OCI-LY7 (cell line): Measurements from ENCODE around the gene TM9SF3. TPM values are rescaled to one million over a fixed set of nuclear protein-coding genes. Genes with fewer than 3 reads are reported as not detected.

Experiments used
- Bru-seq: library from RNA; stranded (reverse); fragments of 400-500 nt; gene quantifications from one replicate; lab custom pipeline; 2021; lab: Mats Ljungman, UMichigan
- BruChase-seq, 2 experiments: library from RNA; stranded (reverse); fragments of 400-500 nt; gene quantifications; one replicate each; lab custom pipeline; 2021; lab: Mats Ljungman, UMichigan
- BruUV-seq: library from RNA; stranded (reverse); fragments of 400-500 nt; replicated peaks from 2 replicates; lab custom pipeline; 2021; lab: Mats Ljungman, UMichigan
- CTCF ChIA-PET: fragments of 300-600 bp; sonication (Branson Sonifier 250); formaldehyde crosslinking; loops from one replicate; lab custom pipeline; 2022; ENCODE audit warnings: antibody characterized with exemption; ENCODE audit not compliant: unreplicated experiment; lab: Charles Lee
- POLR2A ChIA-PET: fragments of 300-600 bp; sonication (Branson Sonifier 250); formaldehyde crosslinking; loops from one replicate; lab custom pipeline; 2022; ENCODE audit warnings: antibody characterized with exemption; lab: Charles Lee
- DNase-seq: peaks from one replicate; pipeline ENCODE4 v3.0.0-alpha.2; 2015; ENCODE audit warnings: low spot score
- H2AFZ ChIP-seq: fragments of 200-600 bp; sonication (generic), shearing (Covaris generic); 2 replicates; pipeline ENCODE4 v1.6.1; 2014; ENCODE audit warnings: mild to moderate bottlenecking, antibody characterized with exemption, low read length, moderate library complexity
- H3K27ac ChIP-seq: fragments of 200-600 bp; sonication (generic); 2 replicates; pipeline ENCODE4 v1.5.1; 2014; ENCODE audit warnings: mixed run types, low read depth, mild to moderate bottlenecking, moderate library complexity, low read length, inconsistent platforms; ENCODE audit not compliant: poor library complexity, severe bottlenecking
- H3K36me3 ChIP-seq: fragments of 200-600 bp; sonication (generic); 2 replicates; pipeline ENCODE4 v1.6.1; 2014; ENCODE audit warnings: mild to moderate bottlenecking, antibody characterized with exemption, low read length, moderate library complexity, mixed read lengths; ENCODE audit not compliant: insufficient read depth
- H3K4me1 ChIP-seq: fragments of 200-600 bp; sonication (generic); 2 replicates; pipeline ENCODE4 v1.5.1; 2014; ENCODE audit warnings: mild to moderate bottlenecking, low read length; ENCODE audit not compliant: insufficient read depth, poor library complexity, severe bottlenecking
- H3K4me2 ChIP-seq: fragments of 200-600 bp; sonication (generic); 2 replicates; pipeline ENCODE4 v1.6.1; 2014; ENCODE audit warnings: mild to moderate bottlenecking, low read length
- H3K4me3 ChIP-seq: fragments of 200-600 bp; sonication (generic); 2 replicates; pipeline ENCODE4 v1.5.1; 2014; ENCODE audit warnings: mild to moderate bottlenecking, low read depth, low read length; ENCODE audit not compliant: poor library complexity, severe bottlenecking
- H3K79me2 ChIP-seq: fragments of 200-600 bp; sonication (generic); 2 replicates; pipeline ENCODE4 v1.6.1; 2016; ENCODE audit warnings: low read depth, mild to moderate bottlenecking, low read length, moderate library complexity, mixed read lengths; ENCODE audit not compliant: insufficient read depth
- H3K9me2 ChIP-seq: fragments of 200-600 bp; sonication (generic); 2 replicates; pipeline ENCODE4 v1.6.1; 2016; ENCODE audit warnings: mild to moderate bottlenecking, low read length, mixed read lengths; ENCODE audit not compliant: insufficient read depth
- H3K9me3 ChIP-seq: fragments of 200-600 bp; sonication (generic); 2 replicates; pipeline ENCODE4 v1.6.1; 2014; ENCODE audit warnings: mild to moderate bottlenecking, mixed run types, low read length, mixed read lengths
- H4K20me1 ChIP-seq: fragments of 200-600 bp; sonication (generic); 2 replicates; pipeline ENCODE4 v1.6.1; 2014; ENCODE audit warnings: mild to moderate bottlenecking, antibody characterized with exemption, low read length, moderate library complexity, mixed read lengths; ENCODE audit not compliant: insufficient read depth
- CTCF ChIP-seq: fragments of 200-600 bp; sonication (generic); conservative IDR thresholded peaks from 2 replicates; pipeline ENCODE4 v1.5.1; 2014; ENCODE audit warnings: mild to moderate bottlenecking, antibody characterized with exemption, low read length, moderate library complexity, mixed read lengths
- EZH2phosphoT487 ChIP-seq: fragments of 200-600 bp; sonication (generic); IDR thresholded peaks from 2 replicates; pipeline ENCODE4 v1.6.1; 2018; ENCODE audit warnings: low read depth, borderline replicate concordance, mild to moderate bottlenecking, mixed run types, antibody characterized with exemption, low read length, moderate library complexity, mixed read lengths
- intact Hi-C: fragments of 100-400 bp; cut with micrococcal nuclease; formaldehyde crosslinking; loops from one replicate; pipeline ENCODE4 v1.10.0; 2022; ENCODE audit not compliant: unreplicated experiment
- long read RNA-seq: library from polyadenylated mRNA; stranded (forward); transcript quantifications from one replicate; pipeline ENCODE4 v2.0.0, GENCODE V29; 2022
- total RNA-seq, 2 experiments: library from RNA; depleted of rRNA in 1 of 2; stranded (reverse); fragments of >200 nt in 1 of 2; shearing (Covaris generic) in 1 of 2; gene quantifications; 2 replicates each; pipeline ENCODE4 v1.2.3, GENCODE V29; 2014 to 2022

TM9SF3 gene
- total RNA-seq (2014; rRNA removed; shearing (Covaris generic)), result 20.8 and 23.0 TPM in 2 replicates
- total RNA-seq (2022), result 80.2 and 88.8 TPM in 2 replicates
- percentile 94 among the genes with signal in this experiment for Bru-seq, nascent RNA
- BruChase-seq, experiment 1, labeled RNA remaining after a 6-hour chase, result percentile 94 among the genes with signal in this experiment
- percentile 92 among the genes with signal in this experiment for BruChase-seq, experiment 2, labeled RNA remaining after a 2-hour chase
- long read RNA-seq, full-length matches to known transcripts, result 357 of 401 reads
- long read RNA-seq, partial matches to known transcripts, result 13 of 401 reads
- long read RNA-seq, other reads (novel, unspliced or antisense), result 31 of 401 reads

GRCh38 chr10:96586419-96587263 lies at the start of gene TM9SF3:
TM9SF3 (minus strand) TSS chr10:96587012; CDS start chr10:96586835, 177 bp downstream.
- H3K4me1 ChIP-seq, result peaks cover 42% of the 10 kb centered on the region

GRCh38 chr10:96636551-96636950 lies 49.7 kb upstream of the TM9SF3 start:
- H4K20me1 ChIP-seq, result no peaks in the 10 kb centered on the region
- TF ChIP-seq CTCF (no peak), EZH2phosphoT487 (no peak)
- intact Hi-C loops, result no loop called here
- no peak overlapping the region for H2AFZ ChIP-seq
- BruUV-seq, result no TSS peak
- POLR2A ChIA-PET, result interaction anchor here (0.7 to 1.2 kb wide), 2 partner anchors 94 to 120 kb away, joined by 3 to 4 read pairs; no protein-coding TSS in a partner anchor
- H3K4me2 ChIP-seq, result no peak overlapping the region
- H3K27ac ChIP-seq, result no peak overlapping the region
- no peaks in the 10 kb centered on the region for H3K9me3 ChIP-seq
- no peaks in the 10 kb centered on the region for H3K9me2 ChIP-seq
- CTCF ChIA-PET, result no interaction called here
- peaks cover 11% of the 10 kb centered on the region; the same call in 1 of the 2 replicates for H3K79me2 ChIP-seq
- H3K4me1 ChIP-seq, result peaks cover 7% of the 10 kb centered on the region
- H3K36me3 ChIP-seq, result peaks cover 91% of the 10 kb centered on the region
- no peak for DNase-seq
- no peak overlapping the region for H3K4me3 ChIP-seq

More at GRCh38 chr10:96586419-96587263, at the start of gene TM9SF3:
- peak within 1 kb of the TSS; percentile 88 for H3K27ac ChIP-seq
- intact Hi-C loops, result loop anchor here (5.0 kb wide), 2 partner anchors 136 to 246 kb away; partner anchors contain the start of genes LCOR and PIK3AP1
- ChIA-PET POLR2A (interaction anchor here (0.6 to 1.1 kb wide), 8 partner anchors 10 to 691 kb away, joined by 3 to 4 read pairs (median 3); no protein-coding TSS in a partner anchor), CTCF (no interaction called here)
- peaks cover 15% of the 10 kb centered on the region; the same call in 1 of the 2 replicates for H4K20me1 ChIP-seq
- no TSS peak for BruUV-seq
- DNase-seq, result peak; percentile 91
- H3K36me3 ChIP-seq, result peaks cover 25% of the 10 kb centered on the region
- peak within 1 kb of the TSS; percentile 88 for H3K4me2 ChIP-seq
- peak within 1 kb of the TSS; percentile 99 for H3K4me3 ChIP-seq
- no peaks in the 10 kb centered on the region for H3K9me3 ChIP-seq
- no peaks in the 10 kb centered on the region for H3K9me2 ChIP-seq
- peaks cover 55% of the 10 kb centered on the region for H3K79me2 ChIP-seq
- no peak for TF ChIP-seq CTCF
- no peak for TF ChIP-seq EZH2phosphoT487
- H2AFZ ChIP-seq, result peak within 1 kb of the TSS; percentile 54; the same call in 1 of the 2 replicates
